HG03565 (cell line): ENCODE measurements around the gene GATA2.

Experiments
- ATAC-seq: cut with Tn5 transposase; IDR thresholded peaks from one replicate; pipeline ENCODE4 v1.9.1; 2021; ENCODE audit warnings: mild to moderate bottlenecking, moderate library complexity; ENCODE audit not compliant: unreplicated experiment

Gene GATA2

GRCh38 chr3:128436214-128436613, 56.8 kb downstream of the GATA2 start:
- ATAC-seq = no peak

- no peak for ATAC-seq
These were observed 57.4 kb downstream of the GATA2 start for GRCh38 chr3:128435561-128435960.

GRCh38 chr3:128435058-128435457, 57.9 kb downstream of the GATA2 start:
- no peak for ATAC-seq

DNA sequence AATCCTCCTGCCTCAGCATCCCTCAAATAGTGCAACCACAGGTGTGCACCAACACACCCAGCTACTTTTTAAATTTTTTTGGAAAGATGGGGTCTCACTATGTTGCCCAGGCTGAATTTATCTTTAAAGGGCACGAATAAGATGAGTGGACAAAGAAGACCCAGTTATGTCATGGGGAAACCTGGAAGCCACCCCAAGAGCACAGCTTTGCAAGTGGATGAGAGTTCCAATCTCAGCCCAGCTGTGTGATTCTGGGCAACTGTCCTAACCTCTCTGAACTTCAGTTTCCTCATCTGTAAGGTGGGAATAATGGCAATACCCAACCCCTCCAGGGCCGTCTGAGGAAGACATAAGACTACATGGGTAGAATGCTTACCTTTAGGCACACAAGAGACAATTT, 58.5 kb downstream of the GATA2 start:
- no peak for ATAC-seq

DNA sequence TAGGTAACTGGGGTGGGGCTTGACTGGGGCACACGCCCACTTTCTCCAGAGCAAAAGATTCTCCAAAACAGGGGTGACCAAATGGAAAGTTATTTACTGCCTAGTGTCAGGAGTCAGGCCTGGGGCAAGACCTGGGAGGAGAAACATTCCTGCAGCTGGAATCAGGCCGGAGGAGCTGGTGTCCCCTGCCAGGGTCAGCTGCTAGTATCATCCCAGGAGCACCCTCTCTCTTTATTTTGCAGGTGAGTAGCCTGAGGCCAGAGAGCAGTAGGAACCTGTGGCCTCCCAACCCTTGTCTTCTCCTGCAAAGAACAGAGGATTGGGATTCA, 59.2 kb downstream of the GATA2 start:
- ATAC-seq = no peak

GRCh38 chr3:128432971-128433836, 59.8 kb downstream of the GATA2 start:
- ATAC-seq = no peak

GRCh38 chr3:128432301-128432970, 60.6 kb downstream of the GATA2 start:
- no peak for ATAC-seq

- no peak for ATAC-seq
These were observed 61.1 kb downstream of the GATA2 start for GRCh38 chr3:128431803-128432300.

- ATAC-seq = no peak
These were observed 62.3 kb downstream of the GATA2 start for GRCh38 chr3:128430731-128431130.

DNA sequence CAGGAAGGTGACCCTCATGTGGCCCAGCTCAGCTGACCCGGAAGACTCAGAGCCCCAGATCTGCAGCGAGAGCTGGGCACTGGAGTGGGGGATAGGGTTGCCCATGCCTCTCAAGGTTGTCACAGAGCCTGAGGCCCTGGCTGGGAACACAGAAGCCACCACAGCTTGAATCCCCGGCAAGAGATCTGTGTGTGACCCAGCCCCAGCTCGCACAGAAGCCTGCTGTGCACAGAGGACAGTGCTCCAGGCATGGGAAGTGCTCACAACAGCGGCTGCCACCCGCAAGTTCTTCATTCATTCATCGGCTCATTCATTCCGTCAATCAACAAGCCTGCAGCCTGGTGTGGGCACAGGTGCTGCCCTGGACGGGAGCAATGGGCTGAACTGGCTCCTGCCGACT, 62.7 kb downstream of the GATA2 start:
- ATAC-seq = no peak

DNA sequence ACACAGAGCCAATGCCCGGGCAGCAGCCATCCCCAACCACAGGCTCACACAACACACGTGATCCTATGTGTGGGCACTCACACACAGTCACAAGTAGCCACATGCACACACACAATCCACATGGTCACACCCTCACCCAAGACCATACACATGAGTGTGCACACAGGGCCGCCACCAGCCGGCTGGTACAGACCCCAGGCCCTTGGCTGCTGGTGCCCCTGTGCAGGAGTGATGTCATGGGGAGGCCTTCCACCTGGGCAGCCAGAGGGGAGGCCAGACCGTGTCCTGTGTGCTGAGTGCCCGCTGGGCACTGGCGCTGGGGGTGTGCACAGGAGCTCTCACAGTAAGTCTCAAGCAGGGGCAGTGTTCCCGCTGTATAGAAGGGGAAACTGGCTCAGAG, 63.2 kb downstream of the GATA2 start:
- no peak for ATAC-seq
